GM12892 (cell line): Measurements from ENCODE around the gene FRG2B.
"Not testable (repeated sequence)": the region's sequence is repeated elsewhere in the genome, so short reads cannot be mapped to it uniquely, and the experiment has no call there.

Experiments used
- POLR2A ChIP-seq: IDR thresholded peaks from 2 replicates; pipeline ENCODE4 v1.6.1; 2011; ENCODE audit warnings: low read depth, low read length, control low read depth
- POLR2AphosphoS5 ChIP-seq: IDR thresholded peaks from 2 replicates; pipeline ENCODE4 v1.6.1; 2011; ENCODE audit warnings: low read depth, low read length, control low read depth
- TAF1 ChIP-seq: IDR thresholded peaks from 2 replicates; pipeline ENCODE4 v1.6.1; 2011; ENCODE audit warnings: low read depth, mild to moderate bottlenecking, control low read depth, low read length, borderline replicate concordance

GRCh38 chr10:133661122-133661521, 34.5 kb upstream of the FRG2B start:
- not testable (repeated sequence) for TF ChIP-seq POLR2AphosphoS5, POLR2A, TAF1
